Stimulated activated CD8-positive, alpha-beta memory T cell treated with anti-CD3 and anti-CD28 coated beads, Interleukin-7, amount 100 ng/mL, for 48 hours (primary cell): ENCODE data around the gene ARHGAP11A.

Experiments
- DNase-seq, 2 donors: peaks; one replicate each; pipeline ENCODE4 v3.0.0-alpha.2; 2020; ENCODE audit warnings: low read depth in 1 of 2; ENCODE audit errors: extremely low read depth in 1 of 2

Gene ARHGAP11A

GRCh38 chr15:32656496-32656895 is 41.2 kb downstream of the ARHGAP11A start:
- DNase-seq = no peak

- no peak for DNase-seq
Measured at GRCh38 chr15:32657198-32657883, 42.0 kb downstream of the ARHGAP11A start.

GRCh38 chr15:32657941-32658340 is 42.6 kb downstream of the ARHGAP11A start:
- DNase-seq = no peak

- no peak for DNase-seq
Measured at GRCh38 chr15:32659340-32660155, 44.2 kb downstream of the ARHGAP11A start.

GRCh38 chr15:32663671-32664070 is 48.4 kb downstream of the ARHGAP11A start:
- DNase-seq = no peak

- no peak for DNase-seq
Measured at GRCh38 chr15:32664796-32665195, 49.5 kb downstream of the ARHGAP11A start.

GRCh38 chr15:32667321-32667720 is 52.0 kb downstream of the ARHGAP11A start:
- DNase-seq = no peak

GRCh38 chr15:32668942-32669341 is 53.6 kb downstream of the ARHGAP11A start:
- DNase-seq = no peak

GRCh38 chr15:32669896-32670611 is 54.8 kb downstream of the ARHGAP11A start:
- no peak for DNase-seq

GRCh38 chr15:32670623-32671022 is 55.3 kb downstream of the ARHGAP11A start:
- no peak for DNase-seq

- DNase-seq = no peak
Measured at GRCh38 chr15:32671339-32672325, 56.3 kb downstream of the ARHGAP11A start.

GRCh38 chr15:32674681-32675080 is 59.4 kb downstream of the ARHGAP11A start:
- DNase-seq = no peak

- no peak for DNase-seq
Measured at GRCh38 chr15:32675466-32675865, 60.2 kb downstream of the ARHGAP11A start.

- no peak for DNase-seq
Measured at GRCh38 chr15:32676169-32676568, 60.9 kb downstream of the ARHGAP11A start.

GRCh38 chr15:32677238-32677750 is 62.0 kb downstream of the ARHGAP11A start:
- no peak for DNase-seq

GRCh38 chr15:32679298-32679690 is 64.0 kb downstream of the ARHGAP11A start:
- no peak for DNase-seq

- no peak for DNase-seq
Measured at GRCh38 chr15:32682569-32682968, 67.3 kb downstream of the ARHGAP11A start.

GRCh38 chr15:32682977-32683630 is 67.8 kb downstream of the ARHGAP11A start:
- DNase-seq = no peak

- no peak for DNase-seq
Measured at GRCh38 chr15:32683906-32684584, 68.7 kb downstream of the ARHGAP11A start.
